GM12865 (cell line): ENCODE data around the gene PPP1R15A.
"Not testable (repeated sequence)": the region's sequence is repeated elsewhere in the genome, so short reads cannot be mapped to it uniquely, and the experiment has no call there.

ENCODE experiments used
- DNase-seq: peaks from one replicate; pipeline ENCODE4 v3.0.0; 2010; ENCODE audit warnings: low read depth
- H3K4me3 ChIP-seq: 2 replicates; pipeline ENCODE4 v1.5.1; 2011; ENCODE audit warnings: mild to moderate bottlenecking, low read depth, low read length, control low read depth
- CTCF ChIP-seq: IDR thresholded peaks from 2 replicates; pipeline ENCODE4 v1.5.1; 2011; ENCODE audit warnings: low read length, control low read depth, low read depth, inconsistent platforms; ENCODE audit not compliant: insufficient read depth; ENCODE audit errors: missing control alignments

PPP1R15A gene

GRCh38 chr19:48897181-48897580 is 25.0 kb downstream of the PPP1R15A start:
- no peak for TF ChIP-seq CTCF
- no peak overlapping the region for H3K4me3 ChIP-seq
- no peak for DNase-seq

GRCh38 chr19:48899386-48899749 is 27.1 kb downstream of the PPP1R15A start:
- not testable (repeated sequence) for DNase-seq
- H3K4me3 ChIP-seq: peak overlapping the region; percentile 99; the same call in 1 of the 2 replicates

GRCh38 chr19:48899781-48900476 is 27.7 kb downstream of the PPP1R15A start, which contains the start of gene NUCB1:
NUCB1 (plus strand) TSS chr19:48900312; CDS start chr19:48900797, 485 bp downstream.
- DNase-seq: peak; percentile 98
- H3K4me3 ChIP-seq: peak within 1 kb of the TSS; percentile 99
- no peak for TF ChIP-seq CTCF

GRCh38 chr19:48900477-48901406 is 28.5 kb downstream of the PPP1R15A start:
- peak overlapping the region; percentile 99 for H3K4me3 ChIP-seq
- peak; percentile 63 for DNase-seq
- no peak for TF ChIP-seq CTCF

- not testable (repeated sequence) for H3K4me3 ChIP-seq, DNase-seq
Observed at GRCh38 chr19:48902291-48902690, 30.1 kb downstream of the PPP1R15A start.

GRCh38 chr19:48903788-48904187 is 31.6 kb downstream of the PPP1R15A start:
- DNase-seq, H3K4me3 ChIP-seq: not testable (repeated sequence)

GRCh38 chr19:48905664-48906063 is 33.4 kb downstream of the PPP1R15A start:
- H3K4me3 ChIP-seq: no peak overlapping the region
- TF ChIP-seq CTCF: no peak
- no peak for DNase-seq

GRCh38 chr19:48906324-48906723 is 34.1 kb downstream of the PPP1R15A start:
- no peak for TF ChIP-seq CTCF
- no peak overlapping the region for H3K4me3 ChIP-seq
- DNase-seq: no peak
